Mesothelial cell of epicardium (in vitro differentiated cells): ENCODE data around the gene ADGRF3. TPM values are rescaled to one million over a fixed set of nuclear protein-coding genes. Genes with fewer than 3 reads are reported as not detected.
"Not testable (repeated sequence)": the region's sequence is repeated elsewhere in the genome, so short reads cannot be mapped to it uniquely, and the experiment has no call there.

ENCODE experiments used
- DNase-seq, 2 experiments: peaks; one replicate each; pipeline ENCODE4 v3.0.0; 2021; ENCODE audit warnings: low spot score in 2 of 2; ENCODE audit not compliant: unreplicated experiment in 2 of 2
- H3K27ac Mint-ChIP-seq: 2 replicates; pipeline ENCODE4 v1.8.0; 2021; ENCODE audit warnings: mixed read lengths
- H3K27me3 Mint-ChIP-seq: 2 replicates; pipeline ENCODE4 v1.8.0; 2021; ENCODE audit warnings: low read depth, mixed read lengths
- H3K36me3 Mint-ChIP-seq: 2 replicates; pipeline ENCODE4 v1.8.0; 2021; ENCODE audit warnings: mixed read lengths
- H3K4me1 Mint-ChIP-seq: 2 replicates; pipeline ENCODE4 v1.8.0; 2021; ENCODE audit warnings: mixed read lengths
- H3K4me3 Mint-ChIP-seq: 2 replicates; pipeline ENCODE4 v1.8.0; 2021; ENCODE audit warnings: mild to moderate bottlenecking, moderate library complexity, mixed read lengths
- H3K9me3 Mint-ChIP-seq: 2 replicates; pipeline ENCODE4 v1.8.0; 2021; ENCODE audit warnings: mixed read lengths
- CTCF ChIP-seq: fragments of 200-600 bp; sonication (generic); IDR thresholded peaks from one replicate; pipeline ENCODE4 v1.5.0; 2021; ENCODE audit warnings: antibody characterized with exemption; ENCODE audit not compliant: unreplicated experiment
- total RNA-seq: library from RNA; stranded (reverse); gene quantifications from 3 replicates; pipeline ENCODE4 v1.2.1, GENCODE V29; 2021

ADGRF3 gene
- total RNA-seq, 1 donor from 2014 or later: 0.83 TPM

DNA sequence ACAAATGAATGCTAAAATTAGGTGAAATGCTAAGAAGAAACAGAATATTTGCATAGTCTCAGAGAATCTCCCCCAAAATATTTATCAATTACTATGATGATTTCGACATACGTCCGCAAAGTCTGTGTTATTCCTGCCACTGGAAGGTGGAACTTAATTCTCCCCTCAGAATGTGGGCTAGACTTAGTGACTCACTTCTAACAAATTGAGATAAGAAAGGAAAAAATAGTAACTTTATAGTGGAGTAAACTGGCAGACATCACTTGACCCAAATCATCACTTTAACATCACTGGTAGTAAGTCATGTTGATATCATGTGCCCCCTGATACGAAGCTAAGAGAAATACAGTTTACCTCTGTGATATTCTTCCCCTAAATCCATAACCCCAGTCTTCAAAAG, 78.4 kb downstream of the ADGRF3 start:
- Mint-ChIP-seq H3K27ac (no peak overlapping the region), H3K9me3 (peaks cover 6% of the 10 kb centered on the region), H3K36me3 (peaks cover 27% of the 10 kb centered on the region), H3K27me3 (no peaks in the 10 kb centered on the region), H3K4me3 (no peak overlapping the region), H3K4me1 (no peaks in the 10 kb centered on the region)
- DNase-seq: no peak
- no peak for TF ChIP-seq CTCF

DNA sequence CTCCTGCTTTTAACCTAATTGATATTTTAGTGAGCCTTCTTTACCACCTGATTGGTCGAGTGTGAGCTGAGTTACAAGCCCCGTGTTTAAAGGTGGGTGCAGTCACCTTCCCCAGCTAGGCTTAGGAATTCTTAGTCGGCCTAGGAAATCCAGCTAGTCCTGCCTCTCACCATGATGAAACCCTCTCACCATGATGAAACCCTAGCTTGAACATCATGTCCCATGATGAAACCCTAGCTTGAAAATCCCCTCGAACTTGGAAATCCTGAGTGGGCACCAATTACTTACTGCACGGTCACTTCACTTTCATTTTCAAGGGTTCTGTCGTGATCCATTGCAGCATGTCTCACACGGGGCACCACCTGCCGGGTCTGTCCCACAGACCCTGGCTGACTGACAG, 87.8 kb downstream of the ADGRF3 start:
- not testable (repeated sequence) for DNase-seq, H3K9me3 Mint-ChIP-seq, H3K4me3 Mint-ChIP-seq, H3K27ac Mint-ChIP-seq, H3K27me3 Mint-ChIP-seq, H3K4me1 Mint-ChIP-seq
- H3K36me3 Mint-ChIP-seq: peaks cover 36% of the 10 kb centered on the region

Other genes starting within 250 kb of the ADGRF3 start
- 25.0 to 27.5 TPM (median 26.4 TPM) in 3 replicates for gene GAREM2, start 173.7 kb downstream of the ADGRF3 start, total RNA-seq
- gene HADHA, start 102.2 kb downstream of the ADGRF3 start, total RNA-seq: 95.5 to 100 TPM (median 97.4 TPM) in 3 replicates
- 79.4 to 85.5 TPM (median 83.2 TPM) in 3 replicates for gene HADHB, start 101.8 kb downstream of the ADGRF3 start, total RNA-seq
- 28.1 to 32.0 TPM (median 29.1 TPM) in 3 replicates for gene SELENOI, start 646 bp downstream of the ADGRF3 start, total RNA-seq
- gene DRC1, start 55.1 kb upstream of the ADGRF3 start, total RNA-seq: 0.18 to 0.59 TPM (median 0.22 TPM) in 3 replicates
- 0.16 to 0.40 TPM (median 0.25 TPM) in 3 replicates for gene OTOF, start 131.3 kb upstream of the ADGRF3 start, total RNA-seq